Glutamatergic neuron (in vitro differentiated cells): ENCODE results near the gene ALG1. TPM values are rescaled to one million over a fixed set of nuclear protein-coding genes. Genes with fewer than 3 reads are reported as not detected.

ENCODE experiments used
- DNase-seq: peaks from one replicate; pipeline ENCODE4 v3.0.0; 2022
- H3K27ac Mint-ChIP-seq: one replicate; pipeline ENCODE4 v1.8.0; 2020; ENCODE audit warnings: mild to moderate bottlenecking, mixed read lengths, inconsistent platforms; ENCODE audit not compliant: unreplicated experiment
- H3K27me3 Mint-ChIP-seq: one replicate; pipeline ENCODE4 v1.8.0; 2020; ENCODE audit warnings: mild to moderate bottlenecking, moderate library complexity, mixed read lengths, inconsistent platforms; ENCODE audit not compliant: unreplicated experiment
- H3K36me3 Mint-ChIP-seq: one replicate; pipeline ENCODE4 v1.8.0; 2020; ENCODE audit warnings: mild to moderate bottlenecking, mixed read lengths, inconsistent platforms; ENCODE audit not compliant: unreplicated experiment
- H3K4me1 Mint-ChIP-seq: one replicate; pipeline ENCODE4 v1.8.0; 2020; ENCODE audit warnings: mild to moderate bottlenecking, low read depth, mixed read lengths, inconsistent platforms; ENCODE audit not compliant: unreplicated experiment
- H3K4me3 Mint-ChIP-seq: one replicate; pipeline ENCODE4 v1.8.0; 2020; ENCODE audit warnings: mild to moderate bottlenecking, mixed read lengths, inconsistent platforms; ENCODE audit not compliant: unreplicated experiment
- H3K9me3 Mint-ChIP-seq: one replicate; pipeline ENCODE4 v1.8.0; 2020; ENCODE audit warnings: mild to moderate bottlenecking, moderate library complexity, mixed read lengths, inconsistent platforms; ENCODE audit not compliant: unreplicated experiment
- CTCF ChIP-seq: fragments of 200-600 bp; sonication (generic); IDR thresholded peaks from one replicate; pipeline ENCODE4 v1.5.0; 2021; ENCODE audit not compliant: partially characterized antibody, unreplicated experiment
- total RNA-seq: library from RNA; stranded (reverse); fragmentation: NEBNext Ultra II Directional; extraction: Animal tissue kit (Norgen Biotek cat#: 25700); gene quantifications from one replicate; pipeline ENCODE4 v1.2.1, GENCODE V29; 2021; ENCODE audit not compliant: unreplicated experiment

Gene ALG1
- total RNA-seq, 1 donor from 2014 or later, result 18.8 TPM

- peaks cover 4% of the 10 kb centered on the region for H3K9me3 Mint-ChIP-seq
- no peak overlapping the region for H3K27ac Mint-ChIP-seq
- no peaks in the 10 kb centered on the region for H3K4me1 Mint-ChIP-seq
- DNase-seq, result no peak
- H3K36me3 Mint-ChIP-seq, result no peaks in the 10 kb centered on the region
- H3K27me3 Mint-ChIP-seq, result no peaks in the 10 kb centered on the region
- no peak overlapping the region for H3K4me3 Mint-ChIP-seq
- no peak for TF ChIP-seq CTCF
These were observed 8.6 kb upstream of the ALG1 start for GRCh38 chr16:5062790-5063765.

GRCh38 chr16:5064915-5065314, 6.7 kb upstream of the ALG1 start:
- Mint-ChIP-seq H3K9me3 (peaks cover 4% of the 10 kb centered on the region), H3K4me1 (no peaks in the 10 kb centered on the region), H3K36me3 (no peaks in the 10 kb centered on the region), H3K27me3 (no peaks in the 10 kb centered on the region), H3K4me3 (no peak overlapping the region), H3K27ac (no peak overlapping the region)
- DNase-seq, result no peak
- TF ChIP-seq CTCF, result no peak

- no peaks in the 10 kb centered on the region for H3K36me3 Mint-ChIP-seq
These were observed 6.3 kb upstream of the ALG1 start for GRCh38 chr16:5065326-5065725.

GRCh38 chr16:5065813-5066212, 5.8 kb upstream of the ALG1 start, which contains the start of gene C16orf89:
Gene C16orf89 (minus strand): TSS chr16:5065956. CDS start chr16:5065908, 48 bp downstream.
- H3K27me3 Mint-ChIP-seq, result peaks cover under 1% of the 10 kb centered on the region
- H3K36me3 Mint-ChIP-seq, result no peaks in the 10 kb centered on the region
- no peak within 1 kb of the TSS for H3K27ac Mint-ChIP-seq
- no peak for TF ChIP-seq CTCF
- peaks cover 4% of the 10 kb centered on the region for H3K9me3 Mint-ChIP-seq
- H3K4me3 Mint-ChIP-seq, result no peak within 1 kb of the TSS
- no peaks in the 10 kb centered on the region for H3K4me1 Mint-ChIP-seq
- DNase-seq, result no peak

More at GRCh38 chr16:5065326-5065725, 6.3 kb upstream of the ALG1 start:
- no peak for DNase-seq
- H3K27me3 Mint-ChIP-seq, result no peaks in the 10 kb centered on the region
- no peak overlapping the region for H3K4me3 Mint-ChIP-seq
- no peaks in the 10 kb centered on the region for H3K4me1 Mint-ChIP-seq
- no peak overlapping the region for H3K27ac Mint-ChIP-seq
- H3K9me3 Mint-ChIP-seq, result peaks cover 4% of the 10 kb centered on the region
- TF ChIP-seq CTCF, result no peak

- Mint-ChIP-seq H3K9me3 (peaks cover 2% of the 10 kb centered on the region), H3K27me3 (peaks cover 3% of the 10 kb centered on the region), H3K36me3 (no peaks in the 10 kb centered on the region), H3K4me1 (no peaks in the 10 kb centered on the region), H3K4me3 (no peak overlapping the region), H3K27ac (no peak overlapping the region)
- no peak for DNase-seq
- TF ChIP-seq CTCF, result no peak
These were observed 5.1 kb upstream of the ALG1 start for GRCh38 chr16:5066511-5066910.
